Activated CD4-positive, alpha-beta memory T cell treated with anti-CD3 and anti-CD28 coated beads, Interleukin-2, amount 10 ng/mL, durations not matched to agents 7 days and 5 days (primary cell): ENCODE data around the gene ASPM. TPM values are rescaled to one million over a fixed set of nuclear protein-coding genes. Genes with fewer than 3 reads are reported as not detected.

Experiments
- CTCF ChIA-PET: fragments of 350-600 bp; sonication (Branson Sonifier 250); formaldehyde crosslinking; loops from one replicate; lab custom pipeline; 2021; ENCODE audit warnings: antibody characterized with exemption, inconsistent platforms; lab: Charles Lee
- POLR2A ChIA-PET: fragments of 350-600 bp; sonication (Branson Sonifier 250); formaldehyde crosslinking; loops from one replicate; lab custom pipeline; 2021; ENCODE audit warnings: antibody characterized with exemption; lab: Charles Lee
- DNase-seq: peaks from one replicate; pipeline ENCODE4 v3.0.0-alpha.2; 2020
- H3K27ac Mint-ChIP-seq: one replicate; pipeline ENCODE4 v1.8.0; 2021; ENCODE audit warnings: mild to moderate bottlenecking, mixed read lengths
- H3K27me3 Mint-ChIP-seq: one replicate; pipeline ENCODE4 v1.8.0; 2021; ENCODE audit warnings: mixed read lengths
- H3K36me3 Mint-ChIP-seq: one replicate; pipeline ENCODE4 v1.8.0; 2021; ENCODE audit warnings: low read depth, mixed read lengths
- H3K4me1 Mint-ChIP-seq: one replicate; pipeline ENCODE4 v1.8.0; 2021; ENCODE audit warnings: mixed read lengths
- H3K4me3 Mint-ChIP-seq: one replicate; pipeline ENCODE4 v1.8.0; 2021; ENCODE audit warnings: mild to moderate bottlenecking, mixed read lengths
- H3K9me3 Mint-ChIP-seq: one replicate; pipeline ENCODE4 v1.8.0; 2021; ENCODE audit warnings: mixed read lengths
- total RNA-seq, 2 experiments: library from RNA; stranded (reverse); gene quantifications; one replicate each; pipeline ENCODE4 v1.2.3, GENCODE V29; 2021

Gene ASPM
- total RNA-seq, 2 experiments from 2014 or later: 73.0 to 75.7 TPM

DNA sequence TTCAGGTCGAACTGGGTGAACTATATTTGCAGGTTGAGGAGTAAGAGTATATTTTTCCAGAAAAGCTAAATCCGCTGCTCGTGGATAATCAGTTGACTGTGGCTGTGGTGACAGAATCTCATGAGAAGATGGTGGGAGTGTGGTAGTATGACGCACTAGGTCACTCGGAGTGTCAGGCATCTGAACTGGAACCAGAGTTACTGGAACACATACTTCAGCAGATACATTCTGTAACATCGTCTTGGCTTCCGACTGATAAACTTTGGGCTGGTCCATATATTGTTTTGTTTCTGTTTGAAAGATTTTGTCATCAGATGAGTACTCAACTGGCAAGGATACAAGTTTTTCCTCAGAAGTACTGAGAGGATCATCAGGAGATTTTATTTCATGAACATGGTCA, 13.0 kb upstream of the ASPM start:
- no peaks in the 10 kb centered on the region for H3K9me3 Mint-ChIP-seq
- ChIA-PET CTCF (interaction anchor here (2.0 kb wide), 1 partner anchor 21 kb away, joined by 6 read pairs; no protein-coding TSS in a partner anchor), POLR2A (no interaction called here)
- no peaks in the 10 kb centered on the region for H3K27me3 Mint-ChIP-seq
- no peak overlapping the region for H3K4me3 Mint-ChIP-seq
- no peaks in the 10 kb centered on the region for H3K4me1 Mint-ChIP-seq
- no peak for DNase-seq
- peaks cover 12% of the 10 kb centered on the region for H3K36me3 Mint-ChIP-seq
- no peak overlapping the region for H3K27ac Mint-ChIP-seq

DNA sequence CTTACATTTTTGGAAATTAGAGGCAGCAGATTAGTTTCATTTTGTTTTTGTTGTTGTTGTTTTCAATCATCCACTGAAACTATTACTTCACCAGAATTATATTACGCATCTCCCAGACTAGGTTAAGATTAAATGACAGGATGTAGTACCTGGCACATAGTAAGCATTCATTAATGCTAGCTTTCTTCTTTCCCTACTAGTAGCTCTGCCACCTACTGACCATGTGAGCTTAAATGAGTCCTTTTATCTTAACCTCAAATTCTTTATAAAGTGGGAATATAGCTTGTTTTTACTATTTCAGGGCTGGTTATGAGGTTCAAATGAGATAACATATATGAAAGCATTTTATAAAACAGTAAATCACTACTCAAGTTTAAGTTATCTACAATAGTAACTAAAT, 10.2 kb upstream of the ASPM start:
- Mint-ChIP-seq H3K9me3 (no peaks in the 10 kb centered on the region), H3K4me3 (no peak overlapping the region), H3K36me3 (peaks cover 9% of the 10 kb centered on the region), H3K4me1 (no peaks in the 10 kb centered on the region), H3K27me3 (no peaks in the 10 kb centered on the region), H3K27ac (no peak overlapping the region)
- ChIA-PET CTCF (interaction anchor here (0.5 kb wide), 1 partner anchor 1138 kb away, joined by 3 read pairs; no protein-coding TSS in a partner anchor), POLR2A (interaction anchor here (1.0 kb wide), 1 partner anchor 8 kb away, joined by 3 read pairs; no protein-coding TSS in a partner anchor)
- DNase-seq: no peak

DNA sequence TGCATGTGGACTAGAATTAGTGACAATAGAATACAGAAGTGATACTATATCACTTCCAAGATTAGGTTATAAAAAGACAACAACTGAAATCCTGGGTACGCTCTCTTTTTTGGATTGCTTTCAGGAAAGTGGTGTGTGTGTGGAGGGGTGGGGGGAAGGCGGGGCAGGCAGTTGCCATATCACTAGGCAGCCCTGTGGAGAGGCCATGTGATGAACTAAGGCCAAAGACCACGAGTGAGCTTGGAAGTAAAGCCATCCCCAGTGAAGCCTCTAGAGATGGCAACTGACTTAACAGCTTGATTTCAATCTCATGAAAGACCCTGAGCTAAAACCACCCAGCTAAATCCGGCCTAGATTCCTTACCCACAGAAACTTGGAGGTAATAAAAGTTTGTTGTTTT, 6.2 kb upstream of the ASPM start:
- ChIA-PET CTCF (interaction anchor here (1.5 kb wide), 1 partner anchor 27 kb away, joined by 8 read pairs; no protein-coding TSS in a partner anchor), POLR2A (interaction anchor here (1.4 kb wide), 1 partner anchor 11 kb away, joined by 4 read pairs; no protein-coding TSS in a partner anchor)
- DNase-seq: no peak
- Mint-ChIP-seq H3K9me3 (no peaks in the 10 kb centered on the region), H3K4me1 (peaks cover 1% of the 10 kb centered on the region), H3K27me3 (no peaks in the 10 kb centered on the region), H3K36me3 (no peaks in the 10 kb centered on the region), H3K27ac (no peak overlapping the region), H3K4me3 (no peak overlapping the region)

DNA sequence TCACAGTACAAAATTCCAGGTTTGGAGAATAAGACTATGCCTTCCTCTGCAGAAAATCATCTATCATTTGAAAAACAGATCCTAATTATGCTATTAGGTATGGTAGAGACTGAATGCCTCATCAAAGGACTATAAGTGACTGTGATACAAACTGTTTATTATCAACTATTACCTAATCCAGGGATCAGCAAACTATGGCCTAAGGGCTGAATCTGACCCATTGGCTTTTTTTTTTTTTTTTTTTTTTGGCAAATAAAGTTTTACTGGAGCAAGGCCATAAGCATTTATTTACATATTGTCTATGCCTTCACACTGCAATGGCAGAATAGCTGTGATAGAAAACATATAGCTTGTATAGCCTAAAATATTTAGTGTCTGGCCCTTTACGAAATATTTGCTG, 4.7 kb upstream of the ASPM start:
- Mint-ChIP-seq H3K36me3 (peaks cover 4% of the 10 kb centered on the region), H3K4me1 (peaks cover 9% of the 10 kb centered on the region), H3K4me3 (no peak overlapping the region), H3K27ac (no peak overlapping the region), H3K9me3 (no peaks in the 10 kb centered on the region), H3K27me3 (no peaks in the 10 kb centered on the region)
- ChIA-PET CTCF (interaction anchor here (1.5 kb wide), 1 partner anchor 28 kb away, joined by 8 read pairs; no protein-coding TSS in a partner anchor), POLR2A (interaction anchor here (1.4 kb wide), 1 partner anchor 9 kb away, joined by 4 read pairs; no protein-coding TSS in a partner anchor)
- no peak for DNase-seq

DNA sequence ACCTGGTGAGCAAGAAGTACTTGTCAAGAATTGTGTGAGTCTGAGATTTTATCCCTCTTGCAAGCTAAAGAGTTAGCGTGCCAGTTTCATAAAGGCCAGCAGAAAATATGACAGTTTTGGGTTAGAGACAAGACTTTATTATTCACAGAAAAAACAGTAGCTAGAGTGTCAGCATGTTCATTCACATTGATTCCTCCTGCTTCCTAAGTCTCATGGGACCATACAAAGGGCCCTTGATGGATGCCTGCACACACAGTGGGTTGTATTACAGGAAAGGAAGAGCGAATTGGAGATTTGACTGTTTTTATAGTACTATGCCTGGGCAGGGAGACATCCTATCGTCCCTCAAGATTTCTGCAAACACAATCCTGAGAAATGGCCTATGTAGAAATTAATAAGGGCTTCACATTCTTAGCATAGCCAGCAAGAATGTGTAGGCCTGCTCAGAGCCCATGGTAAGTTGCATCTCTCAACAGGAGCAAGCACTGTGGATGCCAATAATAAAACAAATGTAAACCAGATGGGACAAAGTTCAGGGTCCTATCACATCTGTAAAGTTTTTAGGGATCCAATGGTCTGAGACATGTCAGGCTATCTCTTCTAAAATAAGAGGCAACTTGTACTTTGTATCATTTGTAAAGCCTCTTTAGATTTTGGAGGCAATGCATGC, 4.0 kb upstream of the ASPM start:
- Mint-ChIP-seq H3K4me3 (no peak overlapping the region), H3K9me3 (no peaks in the 10 kb centered on the region), H3K36me3 (peaks cover 5% of the 10 kb centered on the region), H3K4me1 (peaks cover 9% of the 10 kb centered on the region), H3K27me3 (no peaks in the 10 kb centered on the region), H3K27ac (no peak overlapping the region)
- ChIA-PET CTCF (no interaction called here), POLR2A (no interaction called here)
- no peak for DNase-seq

DNA sequence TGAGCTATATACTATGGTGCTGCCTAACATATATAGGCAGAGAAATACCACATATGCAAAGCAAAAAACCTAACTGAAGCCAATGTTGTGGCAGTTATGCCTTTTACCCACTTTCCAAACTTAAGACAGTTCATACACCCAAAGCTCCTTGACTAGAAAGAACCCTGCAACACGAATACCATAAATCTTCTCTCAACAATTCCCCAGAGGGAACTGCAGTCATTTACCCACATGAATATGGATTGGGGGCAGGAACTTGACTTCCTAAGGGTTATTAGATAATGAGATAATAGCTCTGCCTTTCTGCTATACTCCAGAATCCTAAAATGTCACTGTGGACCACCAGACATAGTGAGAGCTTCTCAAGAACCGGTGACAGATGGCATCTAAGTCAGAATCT, 2.9 kb upstream of the ASPM start:
- ChIA-PET POLR2A (no interaction called here), CTCF (no interaction called here)
- H3K36me3 Mint-ChIP-seq: peaks cover 11% of the 10 kb centered on the region
- H3K27me3 Mint-ChIP-seq: no peaks in the 10 kb centered on the region
- DNase-seq: no peak
- H3K4me1 Mint-ChIP-seq: peaks cover 11% of the 10 kb centered on the region
- no peak overlapping the region for H3K4me3 Mint-ChIP-seq
- no peaks in the 10 kb centered on the region for H3K9me3 Mint-ChIP-seq
- no peak overlapping the region for H3K27ac Mint-ChIP-seq

DNA sequence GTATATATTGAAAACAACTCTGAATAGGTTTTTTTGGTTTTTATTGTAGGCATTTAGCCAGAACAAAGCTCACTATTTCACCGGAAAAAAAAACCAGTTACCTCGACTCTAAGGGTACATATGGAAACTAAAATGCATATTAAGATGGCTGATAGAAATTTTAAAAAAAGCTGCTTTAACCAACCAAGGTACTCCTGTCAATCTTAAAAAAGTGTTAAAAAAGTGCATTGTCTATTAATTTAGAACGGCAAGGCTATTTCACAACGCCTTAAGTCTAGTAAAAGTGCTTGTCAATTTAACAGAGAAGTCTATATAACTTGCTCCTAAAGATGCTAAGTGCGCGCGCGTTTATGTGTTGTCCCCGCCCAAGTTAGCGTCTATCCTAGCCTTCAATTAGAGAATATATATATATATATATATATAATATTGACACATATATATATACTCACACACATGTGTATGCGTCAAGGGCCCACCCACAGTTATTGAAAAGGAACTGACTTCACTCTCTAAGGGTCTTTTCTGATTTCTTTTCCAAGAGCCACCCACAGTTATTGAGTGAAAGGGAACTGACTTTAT, 934 bp downstream of the ASPM start:
- ChIA-PET CTCF (interaction anchor here (1.0 kb wide), 1 partner anchor 212 kb away, joined by 3 read pairs; no protein-coding TSS in a partner anchor), POLR2A (interaction anchor here (0.9 kb wide), 1 partner anchor 64 kb away, joined by 3 read pairs; no protein-coding TSS in a partner anchor)
- no peak for DNase-seq
- H3K9me3 Mint-ChIP-seq: no peaks in the 10 kb centered on the region
- no peaks in the 10 kb centered on the region for H3K27me3 Mint-ChIP-seq
- H3K27ac Mint-ChIP-seq: peak overlapping the region; percentile 96
- peak overlapping the region; percentile 85 for H3K4me3 Mint-ChIP-seq
- H3K36me3 Mint-ChIP-seq: peaks cover 39% of the 10 kb centered on the region
- peaks cover 42% of the 10 kb centered on the region for H3K4me1 Mint-ChIP-seq

DNA sequence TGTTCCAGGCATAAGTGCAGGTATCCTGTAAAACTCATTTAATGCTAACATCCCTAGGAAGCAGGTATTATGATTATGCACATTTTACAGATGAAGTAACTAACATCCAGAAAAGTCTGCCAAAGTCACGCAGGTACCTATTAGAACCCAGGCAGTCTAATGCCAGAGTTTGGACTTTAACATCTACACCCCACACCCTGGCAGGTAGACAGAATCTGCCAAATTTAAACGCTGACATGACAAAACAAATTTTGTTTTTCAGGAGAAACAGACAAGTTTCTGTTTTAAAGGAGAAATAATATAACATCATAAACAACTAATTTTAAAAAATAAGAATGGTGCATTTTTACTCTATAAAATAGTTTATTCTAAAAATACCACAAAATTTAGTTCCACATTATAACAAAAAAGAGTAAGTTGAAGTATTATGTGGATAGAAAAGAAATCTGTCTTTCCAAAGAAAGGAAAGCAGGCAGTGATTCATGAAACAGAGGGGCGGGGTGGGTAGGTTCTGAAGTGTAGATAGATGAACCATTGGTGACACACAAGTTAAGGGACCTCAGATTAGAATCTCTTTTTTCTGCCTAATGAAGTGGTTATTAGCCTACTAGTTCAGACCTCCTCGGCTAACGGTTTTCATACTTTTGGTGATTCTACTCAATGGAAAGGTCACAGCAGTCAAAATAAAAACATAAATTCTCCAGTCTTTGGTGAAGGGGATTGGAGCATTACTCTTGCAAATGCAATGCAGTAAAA, 1.7 kb downstream of the ASPM start:
- Mint-ChIP-seq H3K27me3 (no peaks in the 10 kb centered on the region), H3K4me3 (peak overlapping the region; percentile 85), H3K4me1 (peaks cover 50% of the 10 kb centered on the region), H3K9me3 (no peaks in the 10 kb centered on the region), H3K27ac (peak overlapping the region; percentile 81), H3K36me3 (peaks cover 47% of the 10 kb centered on the region)
- peak; percentile 27 for DNase-seq
- CTCF ChIA-PET: interaction anchor here (1.0 kb wide), 1 partner anchor 213 kb away, joined by 3 read pairs; no protein-coding TSS in a partner anchor
- POLR2A ChIA-PET: interaction anchor here (0.9 kb wide), 1 partner anchor 64 kb away, joined by 3 read pairs; no protein-coding TSS in a partner anchor

DNA sequence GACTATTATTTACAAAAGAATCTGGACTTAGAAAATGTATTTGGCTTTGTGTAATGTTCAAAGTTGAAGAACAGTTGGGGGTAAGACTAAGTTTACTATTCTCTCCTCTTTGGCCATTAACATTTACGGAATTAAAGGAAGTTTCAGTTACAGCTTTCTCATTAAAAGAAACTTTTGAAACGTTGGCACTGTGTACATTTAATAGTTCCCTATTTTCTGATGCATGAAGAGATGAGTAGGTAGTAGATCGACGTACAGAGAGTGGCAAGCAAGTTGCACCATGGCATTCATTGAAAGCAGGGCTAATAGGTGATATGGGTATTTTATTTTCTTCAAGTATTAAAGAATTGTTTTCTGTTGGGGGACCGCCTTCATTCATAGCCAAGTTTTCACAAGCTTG, 3.2 kb downstream of the ASPM start:
- H3K27ac Mint-ChIP-seq: peak overlapping the region; percentile 29
- ChIA-PET POLR2A (interaction anchor here (1.3 kb wide), 1 partner anchor 22 kb away, joined by 4 read pairs; no protein-coding TSS in a partner anchor), CTCF (no interaction called here)
- no peaks in the 10 kb centered on the region for H3K9me3 Mint-ChIP-seq
- no peak for DNase-seq
- peaks cover 57% of the 10 kb centered on the region for H3K4me1 Mint-ChIP-seq
- peak overlapping the region; percentile 50 for H3K4me3 Mint-ChIP-seq
- no peaks in the 10 kb centered on the region for H3K27me3 Mint-ChIP-seq
- peaks cover 58% of the 10 kb centered on the region for H3K36me3 Mint-ChIP-seq

DNA sequence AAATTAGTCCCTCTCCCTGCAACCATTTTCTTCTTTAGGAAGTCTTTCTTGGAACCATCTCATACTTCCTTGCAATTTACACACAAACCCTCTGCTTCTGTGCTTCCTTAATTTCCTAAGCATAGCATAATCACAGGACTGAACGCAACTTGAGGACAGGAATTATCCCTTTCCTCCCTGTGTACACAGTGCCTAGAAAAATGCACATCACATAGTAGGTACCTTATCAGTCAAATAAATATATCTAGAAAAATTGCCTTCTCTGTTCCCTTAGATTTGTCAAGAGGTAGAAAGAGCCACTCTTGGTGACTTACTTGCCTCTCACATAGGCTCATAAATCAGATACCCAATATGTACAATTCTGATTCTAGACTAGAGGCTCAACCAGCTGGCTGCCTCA, 4.9 kb downstream of the ASPM start:
- peaks cover 66% of the 10 kb centered on the region for H3K36me3 Mint-ChIP-seq
- H3K9me3 Mint-ChIP-seq: no peaks in the 10 kb centered on the region
- POLR2A ChIA-PET: interaction anchor here (0.9 kb wide), 1 partner anchor 10 kb away, joined by 4 read pairs; no protein-coding TSS in a partner anchor
- H3K27me3 Mint-ChIP-seq: no peaks in the 10 kb centered on the region
- peak overlapping the region; percentile 40 for H3K27ac Mint-ChIP-seq
- CTCF ChIA-PET: no interaction called here
- H3K4me3 Mint-ChIP-seq: peak overlapping the region; percentile 36
- peaks cover 54% of the 10 kb centered on the region for H3K4me1 Mint-ChIP-seq
- DNase-seq: no peak

DNA sequence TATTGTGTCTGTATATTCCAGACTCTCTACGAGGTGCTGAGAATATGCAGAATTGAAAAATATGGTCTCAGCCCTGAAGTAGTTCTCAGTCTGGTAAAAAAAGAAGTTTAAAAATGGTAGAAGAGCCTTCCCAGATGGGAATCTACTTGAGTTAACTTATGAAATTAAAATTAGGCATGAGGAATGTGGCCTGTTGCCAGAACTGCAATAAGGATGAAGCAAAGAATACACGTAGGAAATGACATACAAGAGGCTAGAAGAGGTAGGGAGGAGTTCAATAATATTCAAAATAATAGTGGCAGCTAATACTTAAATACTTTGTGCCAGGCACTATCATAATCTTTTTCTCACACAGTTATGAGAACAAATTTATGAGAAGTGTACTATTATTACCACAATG, 6.3 kb downstream of the ASPM start:
- POLR2A ChIA-PET: no interaction called here
- no peaks in the 10 kb centered on the region for H3K9me3 Mint-ChIP-seq
- H3K36me3 Mint-ChIP-seq: peaks cover 63% of the 10 kb centered on the region
- no peak for DNase-seq
- no peak overlapping the region for H3K27ac Mint-ChIP-seq
- CTCF ChIA-PET: no interaction called here
- no peaks in the 10 kb centered on the region for H3K27me3 Mint-ChIP-seq
- peaks cover 57% of the 10 kb centered on the region for H3K4me1 Mint-ChIP-seq
- no peak overlapping the region for H3K4me3 Mint-ChIP-seq

DNA sequence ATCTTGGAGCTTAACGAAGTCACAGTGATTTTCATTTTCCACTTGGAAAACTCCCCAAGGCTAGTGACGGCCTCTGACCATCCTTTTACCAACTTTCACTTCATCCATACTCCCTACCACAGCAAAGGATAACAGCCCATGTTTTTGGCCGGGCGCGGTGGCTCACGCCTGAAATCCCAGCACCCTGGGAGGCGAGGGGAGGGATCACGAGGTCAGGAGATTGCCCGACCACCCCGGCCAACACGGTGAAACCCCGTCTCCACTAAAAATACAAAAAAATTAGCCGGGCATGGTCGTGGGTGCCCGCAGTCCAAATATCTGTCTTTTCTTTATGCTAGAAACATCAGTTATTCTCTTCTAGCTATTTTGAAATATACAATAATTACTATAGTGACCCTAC, 7.3 kb downstream of the ASPM start:
- Mint-ChIP-seq H3K4me3 (no peak overlapping the region), H3K9me3 (no peaks in the 10 kb centered on the region), H3K27me3 (no peaks in the 10 kb centered on the region), H3K36me3 (peaks cover 66% of the 10 kb centered on the region), H3K4me1 (peaks cover 57% of the 10 kb centered on the region), H3K27ac (no peak overlapping the region)
- ChIA-PET CTCF (interaction anchor here (0.6 kb wide), 1 partner anchor 65 kb away, joined by 3 read pairs; no protein-coding TSS in a partner anchor), POLR2A (no interaction called here)
- no peak for DNase-seq
